GM23338 (cell line): ENCODE results near the gene RRAS2. TPM values are rescaled to one million over a fixed set of nuclear protein-coding genes. Genes with fewer than 3 reads are reported as not detected.
"Not testable (repeated sequence)": the region's sequence is repeated elsewhere in the genome, so short reads cannot be mapped to it uniquely, and the experiment has no call there.

ENCODE experiments used
- ATAC-seq: fragments of 200-7000 bp; cut with Tn5 transposase; 3 replicates; pipeline ENCODE4 v1.9.1; 2020
- DNase-seq: peaks from one replicate; pipeline ENCODE4 v3.0.0-alpha.2; 2015; ENCODE audit warnings: low spot score
- H2AFZ ChIP-seq: fragments of 200-600 bp; sonication (generic); 2 replicates; pipeline ENCODE4 v1.8.0; 2016; ENCODE audit warnings: antibody characterized with exemption, mild to moderate bottlenecking, moderate library complexity
- H3F3A ChIP-seq: fragments of 200-600 bp; sonication (generic); replicated peaks from 2 replicates; pipeline ENCODE4 v1.8.0; 2017; ENCODE audit warnings: antibody characterized with exemption, mixed run types, low read depth
- H3K27ac ChIP-seq: fragments of 200-600 bp; sonication (generic); 2 replicates; pipeline ENCODE4 v1.6.1; 2016; ENCODE audit warnings: low read depth
- H3K27me3 ChIP-seq: fragments of 200-600 bp; sonication (generic); 2 replicates; pipeline ENCODE4 v1.8.0; 2016; ENCODE audit warnings: mild to moderate bottlenecking, mixed run types, moderate library complexity; ENCODE audit not compliant: insufficient read depth
- H3K36me3 ChIP-seq: fragments of 200-600 bp; sonication (generic); 2 replicates; pipeline ENCODE4 v1.8.0; 2016; ENCODE audit warnings: mild to moderate bottlenecking; ENCODE audit not compliant: insufficient read depth
- H3K4me1 ChIP-seq: fragments of 200-600 bp; sonication (generic); 2 replicates; pipeline ENCODE4 v1.8.0; 2016; ENCODE audit warnings: mild to moderate bottlenecking, moderate library complexity; ENCODE audit not compliant: insufficient read depth
- H3K4me2 ChIP-seq: fragments of 200-600 bp; sonication (generic); 2 replicates; pipeline ENCODE4 v1.7.1; 2017; ENCODE audit warnings: mixed run types
- H3K4me3 ChIP-seq: fragments of 200-600 bp; sonication (generic); 2 replicates; pipeline ENCODE4 v1.6.1; 2016; ENCODE audit warnings: mixed run types
- H3K79me2 ChIP-seq: fragments of 200-600 bp; sonication (generic); replicated peaks from 2 replicates; pipeline ENCODE4 v1.8.0; 2017; ENCODE audit warnings: mild to moderate bottlenecking; ENCODE audit not compliant: insufficient read depth
- H3K9me2 ChIP-seq: fragments of 200-600 bp; sonication (generic); 2 replicates; pipeline ENCODE4 v1.8.0; 2017; ENCODE audit not compliant: insufficient read depth
- H4K20me1 ChIP-seq: fragments of 200-600 bp; sonication (generic); replicated peaks from 2 replicates; pipeline ENCODE4 v1.8.0; 2017; ENCODE audit warnings: mild to moderate bottlenecking; ENCODE audit not compliant: insufficient read depth
- H3K27ac Mint-ChIP-seq: 2 replicates; pipeline ENCODE4 v1.8.0; 2020; ENCODE audit warnings: inconsistent platforms, mild to moderate bottlenecking, moderate library complexity, mixed read lengths
- H3K27me3 Mint-ChIP-seq: 3 replicates; pipeline ENCODE4 v1.8.0; 2022; ENCODE audit warnings: low read depth, mild to moderate bottlenecking, moderate library complexity, mixed read lengths, inconsistent platforms; ENCODE audit not compliant: insufficient read depth, poor library complexity
- H3K36me3 Mint-ChIP-seq: 3 replicates; pipeline ENCODE4 v1.8.0; 2021; ENCODE audit warnings: low read depth, mild to moderate bottlenecking, inconsistent platforms, moderate library complexity, mixed read lengths
- H3K4me1 Mint-ChIP-seq: 3 replicates; pipeline ENCODE4 v1.8.0; 2020; ENCODE audit warnings: mild to moderate bottlenecking, inconsistent platforms, mixed read lengths
- H3K4me3 Mint-ChIP-seq: 3 replicates; pipeline ENCODE4 v1.8.0; 2021; ENCODE audit warnings: moderate library complexity, mild to moderate bottlenecking, inconsistent platforms, mixed read lengths
- H3K9me3 Mint-ChIP-seq: 3 replicates; pipeline ENCODE4 v1.8.0; 2020; ENCODE audit warnings: moderate library complexity, mild to moderate bottlenecking, inconsistent platforms, mixed read lengths
- CREB1 ChIP-seq: fragments of 250-450 bp; sonication (Bioruptor Pico); IDR thresholded peaks from 2 replicates; pipeline ENCODE4 v1.5.0; 2020; ENCODE audit warnings: low read depth, mild to moderate bottlenecking, moderate library complexity
- EZH2 ChIP-seq: fragments of 200-600 bp; sonication (generic); IDR thresholded peaks from one replicate; pipeline ENCODE4 v1.8.0; 2017; ENCODE audit warnings: antibody characterized with exemption, mild to moderate bottlenecking, low read depth; ENCODE audit not compliant: unreplicated experiment
- EZH2phosphoT487 ChIP-seq: fragments of 200-600 bp; sonication (generic); IDR thresholded peaks from one replicate; pipeline ENCODE4 v1.8.1; 2018; ENCODE audit warnings: antibody characterized with exemption; ENCODE audit not compliant: unreplicated experiment
- NANOG ChIP-seq: IDR thresholded peaks from 2 replicates; pipeline ENCODE4 v1.6.1; 2016; ENCODE audit warnings: antibody characterized with exemption, borderline replicate concordance
- ZNF114 ChIP-seq: fragments of 250-450 bp; sonication (Bioruptor Pico); IDR thresholded peaks from 2 replicates; pipeline ENCODE4 v1.5.0; 2020; ENCODE audit warnings: mild to moderate bottlenecking, moderate library complexity
- ZNF462 ChIP-seq: fragments of 250-450 bp; sonication (Bioruptor Pico); IDR thresholded peaks from 2 replicates; pipeline ENCODE4 v1.5.0; 2020; ENCODE audit warnings: mild to moderate bottlenecking, moderate library complexity
- polyA plus RNA-seq: library from polyadenylated mRNA; unstranded; fragments of >200 nt; fragmentation: Nextera tagmentation; extraction: Ambion mirVana; gene quantifications from 2 replicates; pipeline ENCODE4 v1.2.1, GENCODE V29; 2016
- total RNA-seq: library from RNA; depleted of rRNA; stranded (reverse); fragments of >200 nt; shearing (Covaris generic); gene quantifications from 2 replicates; pipeline ENCODE4 v1.2.3, GENCODE V29; 2014
- TF ChIP-seq, protein P1 (sequence below), 2 experiments: fragments of 200-600 bp in 1 of 2; sonication (generic) in 1 of 2; conservative IDR thresholded peaks; 2 replicates each; pipeline versions ENCODE4 v1.5.1 to v1.6.1; 2016 to 2017; ENCODE audit warnings: antibody characterized with exemption in 2 of 2, low read depth in 2 of 2, mild to moderate bottlenecking in 2 of 2, moderate library complexity in 1 of 2

The RRAS2 gene
- total and polyA plus RNA-seq, 2 experiments from 2014 or later, result 196 to 293 TPM

- no peak for TF ChIP-seq ZNF462 (CRISPR knock-in tag)
- TF ChIP-seq CREB1 (CRISPR knock-in tag), result no peak
- TF ChIP-seq, protein P1, sequence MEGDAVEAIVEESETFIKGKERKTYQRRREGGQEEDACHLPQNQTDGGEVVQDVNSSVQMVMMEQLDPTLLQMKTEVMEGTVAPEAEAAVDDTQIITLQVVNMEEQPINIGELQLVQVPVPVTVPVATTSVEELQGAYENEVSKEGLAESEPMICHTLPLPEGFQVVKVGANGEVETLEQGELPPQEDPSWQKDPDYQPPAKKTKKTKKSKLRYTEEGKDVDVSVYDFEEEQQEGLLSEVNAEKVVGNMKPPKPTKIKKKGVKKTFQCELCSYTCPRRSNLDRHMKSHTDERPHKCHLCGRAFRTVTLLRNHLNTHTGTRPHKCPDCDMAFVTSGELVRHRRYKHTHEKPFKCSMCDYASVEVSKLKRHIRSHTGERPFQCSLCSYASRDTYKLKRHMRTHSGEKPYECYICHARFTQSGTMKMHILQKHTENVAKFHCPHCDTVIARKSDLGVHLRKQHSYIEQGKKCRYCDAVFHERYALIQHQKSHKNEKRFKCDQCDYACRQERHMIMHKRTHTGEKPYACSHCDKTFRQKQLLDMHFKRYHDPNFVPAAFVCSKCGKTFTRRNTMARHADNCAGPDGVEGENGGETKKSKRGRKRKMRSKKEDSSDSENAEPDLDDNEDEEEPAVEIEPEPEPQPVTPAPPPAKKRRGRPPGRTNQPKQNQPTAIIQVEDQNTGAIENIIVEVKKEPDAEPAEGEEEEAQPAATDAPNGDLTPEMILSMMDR (conservative IDR thresholded peaks at IDR 0.05; ENCODE audit: low read depth in 2 of 2), result no peak
- no peak for TF ChIP-seq EZH2phosphoT487
- TF ChIP-seq EZH2, result no peak
- TF ChIP-seq ZNF114 (CRISPR knock-in tag), result no peak
- TF ChIP-seq NANOG, result no peak
Measured at GRCh38 chr11:14356342-14356741, 2.6 kb downstream of the RRAS2 start (continued).

DNA sequence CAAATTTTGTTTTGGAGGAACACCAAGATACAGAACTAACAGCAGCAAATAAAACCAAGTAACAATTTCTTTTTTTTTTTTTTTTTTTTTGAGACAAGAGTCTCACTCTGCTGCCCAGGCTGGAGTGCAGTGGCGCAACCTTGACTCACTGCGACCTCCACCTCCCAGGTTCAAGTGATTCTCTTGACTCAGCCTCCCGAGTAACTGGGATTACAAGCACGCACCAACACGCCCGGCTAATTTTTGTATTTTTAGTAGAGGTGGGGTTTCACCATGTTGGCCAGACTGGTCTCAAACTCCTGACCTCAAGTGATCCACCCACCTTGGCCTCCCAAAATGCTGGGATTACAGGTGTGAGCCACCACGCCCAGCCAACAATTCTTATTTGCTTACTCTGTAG lies 4.4 kb downstream of the RRAS2 start:
- H3K27me3 ChIP-seq, H3K9me2 ChIP-seq, H3K36me3 ChIP-seq, H3K27ac ChIP-seq, H2AFZ ChIP-seq, H3K4me3 Mint-ChIP-seq, H3K4me2 ChIP-seq, H3K27me3 Mint-ChIP-seq, H3K9me3 Mint-ChIP-seq, DNase-seq, ATAC-seq, H3K4me3 ChIP-seq: not testable (repeated sequence)
- Histone ChIP-seq H3F3A (peaks cover 13% of the 10 kb centered on the region; the same call in 1 of the 2 replicates), H3K4me1 (peaks cover 63% of the 10 kb centered on the region), H4K20me1 (peaks cover 38% of the 10 kb centered on the region), H3K79me2 (peaks cover 93% of the 10 kb centered on the region)
- Mint-ChIP-seq H3K27ac (peak overlapping the region; percentile 23; the same call in 1 of the 2 replicates), H3K4me1 (peaks cover 54% of the 10 kb centered on the region), H3K36me3 (peaks cover 37% of the 10 kb centered on the region)
